HG02588 (cell line): ENCODE data around the gene C21orf91.

ENCODE experiments used
- ATAC-seq: cut with Tn5 transposase; IDR thresholded peaks from one replicate; pipeline ENCODE4 v1.9.1; 2021; ENCODE audit warnings: mild to moderate bottlenecking, moderate library complexity; ENCODE audit not compliant: unreplicated experiment

The C21orf91 gene

DNA sequence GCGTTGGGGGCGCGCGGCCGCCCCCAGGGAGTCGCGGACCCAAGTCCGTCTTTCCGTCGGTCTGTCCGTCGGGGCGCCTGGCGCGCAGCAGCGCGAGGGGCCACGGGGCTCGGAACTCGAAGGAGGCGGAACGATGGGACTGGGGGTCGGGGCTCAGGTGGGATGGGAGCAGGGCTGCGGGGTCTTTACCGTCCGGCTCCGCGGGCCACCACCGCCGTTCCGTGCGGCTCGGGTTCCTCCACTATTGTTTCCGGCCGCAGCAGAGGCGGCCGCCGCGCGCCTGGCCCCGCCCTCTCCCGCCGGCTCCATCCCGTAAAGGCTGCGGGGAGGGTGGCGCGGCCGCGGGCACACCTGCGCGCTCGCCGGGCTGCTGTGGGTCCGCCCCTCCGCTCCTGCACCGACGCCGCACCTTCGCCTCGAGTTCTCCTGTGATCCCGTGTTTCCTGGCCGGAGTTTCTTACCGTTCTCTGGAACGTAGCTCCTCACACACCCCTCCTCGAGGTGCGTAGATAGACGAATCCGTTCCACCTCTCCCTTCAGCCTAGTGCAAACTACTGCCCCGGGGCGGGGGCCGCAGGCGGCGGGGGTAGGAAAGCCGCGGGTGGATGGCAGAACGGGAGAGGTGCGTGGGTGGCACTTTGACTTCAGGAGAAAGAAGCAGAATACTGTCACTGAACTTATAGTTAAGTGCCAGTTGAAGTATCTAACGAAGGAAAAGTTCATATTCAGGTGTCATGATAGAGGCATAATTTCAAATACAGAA is at the start of gene C21orf91:
Gene C21orf91 (minus strand): TSS at position 243 of the 763 bp plus-strand sequence. CDS start 1,038 bp downstream, outside the sequence.
- ATAC-seq = peak; percentile 90

DNA sequence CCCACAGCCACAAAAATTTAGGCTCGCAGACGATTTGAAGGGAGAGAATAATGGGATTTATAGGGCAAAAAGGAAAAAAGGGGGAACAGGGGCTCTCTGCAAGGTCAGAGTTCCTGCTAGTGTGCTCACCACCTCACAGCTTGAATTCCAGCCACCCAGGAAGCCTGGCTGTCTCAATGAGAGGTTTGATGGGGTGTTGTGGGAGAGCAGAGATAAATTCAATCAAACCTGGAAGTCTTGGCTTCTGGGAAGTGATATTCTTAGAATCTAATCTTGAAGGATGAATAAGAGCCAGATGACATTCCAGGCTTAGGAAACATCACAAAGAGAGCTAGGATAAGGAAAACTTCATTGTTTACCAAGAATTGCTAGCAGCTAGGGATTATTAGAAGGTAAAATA is 47.4 kb upstream of the C21orf91 start:
- ATAC-seq = no peak

DNA sequence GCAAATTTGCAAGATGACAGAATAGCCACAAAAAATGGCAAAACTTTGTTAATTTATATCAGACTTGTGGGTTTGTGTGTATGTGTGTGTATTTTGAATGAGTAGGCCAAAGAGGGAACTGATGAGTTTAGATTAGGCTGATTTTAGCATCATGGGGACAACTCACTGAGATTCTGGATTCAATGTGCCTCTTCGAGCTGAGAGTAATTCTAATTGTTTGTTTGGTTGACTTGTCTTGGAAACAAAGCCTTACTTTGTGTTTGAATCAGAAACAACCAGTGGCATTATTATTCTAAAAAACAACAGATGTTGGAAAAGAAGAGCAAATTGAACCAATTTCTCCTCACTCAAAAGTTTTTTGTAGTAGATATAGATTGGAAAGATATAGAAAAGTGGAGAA is 40.5 kb upstream of the C21orf91 start:
- ATAC-seq = no peak

DNA sequence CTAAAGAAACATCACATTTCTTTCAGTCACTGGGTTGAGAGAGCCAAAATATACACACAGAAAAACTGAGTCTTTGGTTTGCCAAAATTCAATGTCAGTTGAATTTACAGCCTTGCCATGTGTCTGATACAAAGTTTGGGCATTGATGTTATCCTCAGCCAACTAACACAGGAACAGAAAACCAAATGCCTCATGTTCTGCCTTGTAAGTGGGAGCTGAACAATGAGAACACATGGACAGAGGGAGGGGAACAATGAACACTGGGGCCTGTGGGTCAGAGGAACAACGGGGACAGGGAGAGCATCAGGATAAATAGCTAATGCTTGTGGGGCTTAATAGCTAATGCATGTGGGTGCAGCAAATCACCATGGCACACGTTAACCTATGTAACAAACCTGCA is 39.6 kb upstream of the C21orf91 start:
- ATAC-seq = no peak

DNA sequence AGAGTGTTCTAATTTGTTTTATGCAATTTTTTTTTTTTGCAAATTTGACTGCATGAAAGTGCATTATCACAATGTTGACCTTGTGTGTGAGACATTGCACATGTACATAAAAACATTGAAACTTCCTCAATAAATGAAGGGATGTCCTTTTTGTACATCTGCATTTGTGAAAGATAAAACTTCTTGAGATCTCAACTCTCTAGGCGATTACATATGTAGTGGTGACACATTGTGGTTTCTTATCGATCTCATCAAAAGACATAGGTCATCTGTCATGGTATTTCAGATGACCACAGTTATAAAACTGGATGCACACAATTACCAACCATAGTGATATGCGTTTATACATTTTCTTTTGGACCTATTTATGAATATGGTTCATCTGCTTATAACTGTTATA is 35.6 kb upstream of the C21orf91 start:
- no peak for ATAC-seq

DNA sequence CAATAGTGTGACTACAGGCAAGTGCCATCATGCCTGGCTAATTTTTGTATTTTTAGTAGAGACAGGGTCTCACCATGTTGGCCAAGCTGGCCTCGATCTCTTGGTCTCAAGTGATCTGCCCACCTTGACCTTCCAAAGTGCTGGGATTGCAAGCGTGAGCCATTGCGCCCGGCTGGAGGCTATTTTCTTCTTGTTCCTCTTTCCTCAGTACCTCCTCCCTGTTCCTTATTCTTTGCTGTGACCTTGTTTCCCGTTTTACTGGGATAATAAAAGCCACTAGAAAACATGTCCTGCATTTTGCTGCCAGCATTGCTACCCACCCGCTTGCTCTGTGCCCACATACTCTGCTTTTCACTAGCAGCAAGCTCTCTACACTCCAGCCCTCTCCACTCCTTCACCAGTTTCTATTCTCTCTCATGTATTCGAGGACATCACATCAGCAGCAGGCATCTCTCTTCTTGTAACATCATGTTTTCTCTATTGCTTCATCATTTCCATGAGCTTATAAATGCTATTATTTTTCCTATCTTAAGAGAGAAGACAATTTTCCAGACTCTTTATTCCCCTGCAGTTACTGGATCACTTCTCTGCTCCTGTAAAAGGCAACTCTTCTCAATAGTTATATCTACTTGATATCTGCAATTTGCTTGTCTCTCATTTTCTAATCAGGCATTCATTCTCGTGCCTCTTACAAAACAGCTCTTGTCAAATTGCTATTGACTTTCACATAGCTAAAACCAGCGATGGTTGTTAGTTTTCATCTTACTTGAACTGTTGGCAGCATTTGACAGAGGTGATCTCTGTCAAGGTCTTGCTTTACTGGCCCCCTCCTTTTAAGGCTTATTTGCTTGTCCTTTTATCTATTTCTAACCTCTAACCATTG is 34.5 kb upstream of the C21orf91 start:
- no peak for ATAC-seq

DNA sequence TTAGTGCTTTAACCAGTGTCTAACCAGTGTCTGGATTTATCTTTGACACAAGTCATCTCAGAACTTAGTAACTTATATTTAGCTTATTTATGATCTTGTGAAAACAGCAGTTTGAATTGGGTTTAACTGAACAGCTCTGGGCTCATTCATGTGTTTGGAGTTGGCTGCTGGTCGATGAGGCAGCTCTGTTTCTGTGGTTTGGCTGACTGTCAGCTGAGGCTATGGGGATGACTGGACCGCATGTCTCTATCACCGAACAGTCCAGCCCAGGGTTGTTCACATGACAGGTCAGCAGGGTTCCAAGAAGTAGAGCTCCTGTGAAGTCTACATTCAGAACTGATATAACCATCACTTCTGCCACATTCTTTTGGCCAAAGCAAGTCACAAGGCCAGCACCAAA is 29.1 kb upstream of the C21orf91 start:
- peak; percentile 97 for ATAC-seq

DNA sequence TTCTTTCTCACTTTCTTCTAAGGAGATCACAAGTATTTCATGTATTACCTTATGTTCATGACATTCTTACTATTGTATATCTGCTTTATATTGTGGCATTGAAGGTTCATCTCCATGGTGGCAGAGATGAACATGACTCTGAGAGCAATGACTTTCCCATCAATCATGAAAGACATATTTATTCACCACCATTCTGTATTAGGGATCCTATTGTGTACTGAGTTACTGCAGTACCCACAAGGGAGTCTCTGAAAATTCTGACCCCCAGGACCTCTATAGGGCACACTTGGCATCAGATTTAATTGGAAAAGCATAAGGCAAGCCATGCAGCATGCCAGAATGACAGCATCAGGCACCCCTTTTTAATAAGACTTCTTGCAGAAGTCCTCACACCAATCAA is 21.9 kb upstream of the C21orf91 start:
- ATAC-seq = no peak

DNA sequence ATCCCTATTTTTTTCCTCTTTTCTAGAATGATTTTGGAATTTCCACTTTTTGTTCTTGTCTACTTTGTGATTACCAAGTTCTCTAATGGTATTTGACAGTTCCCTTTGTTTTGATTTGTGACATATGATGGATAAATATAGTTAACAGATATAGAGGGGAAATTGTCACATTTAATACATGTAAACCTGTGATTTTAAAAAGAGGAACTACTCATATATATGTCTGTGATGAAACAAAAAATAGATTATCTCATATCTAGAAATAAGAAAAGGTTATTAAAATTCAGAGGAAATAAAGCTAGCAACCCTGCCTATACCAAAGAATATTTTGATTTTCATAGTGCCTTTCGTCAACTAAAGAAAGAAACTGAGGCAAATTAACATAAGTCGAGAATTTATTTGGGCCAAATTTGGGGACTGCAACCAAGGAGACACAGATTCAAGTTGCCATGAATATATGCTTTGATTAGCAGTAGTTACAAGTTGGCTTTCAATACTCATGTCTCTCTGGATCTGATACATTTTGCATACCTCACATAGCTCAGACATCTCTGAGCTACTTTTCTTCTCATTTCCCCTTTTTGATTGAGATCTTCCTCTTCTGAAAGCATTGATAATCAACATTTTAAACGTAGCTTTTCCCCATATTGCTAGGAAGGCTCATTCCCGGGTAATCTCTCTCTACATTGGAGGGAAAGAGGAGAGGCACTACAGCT is 15.6 kb upstream of the C21orf91 start:
- ATAC-seq = peak; percentile 59

DNA sequence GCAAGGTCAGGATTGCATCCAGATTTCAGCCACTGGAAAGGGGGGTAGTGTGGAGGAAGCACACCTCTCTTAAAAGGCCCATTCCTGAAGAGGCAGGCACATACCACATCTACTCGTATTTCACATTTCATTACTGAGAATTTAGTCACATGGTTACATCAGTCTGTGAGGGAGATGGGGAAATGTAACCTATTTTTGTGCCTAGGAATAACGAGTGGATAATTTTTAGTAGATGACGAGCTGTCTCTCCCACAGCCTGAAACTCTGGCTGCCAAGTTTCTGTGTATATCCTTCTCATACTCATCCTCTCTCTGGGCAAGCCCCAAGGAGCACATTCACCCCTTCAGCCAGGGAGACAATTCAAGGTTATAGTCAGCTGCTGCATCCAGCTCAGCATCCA is 10.3 kb upstream of the C21orf91 start:
- ATAC-seq = no peak

DNA sequence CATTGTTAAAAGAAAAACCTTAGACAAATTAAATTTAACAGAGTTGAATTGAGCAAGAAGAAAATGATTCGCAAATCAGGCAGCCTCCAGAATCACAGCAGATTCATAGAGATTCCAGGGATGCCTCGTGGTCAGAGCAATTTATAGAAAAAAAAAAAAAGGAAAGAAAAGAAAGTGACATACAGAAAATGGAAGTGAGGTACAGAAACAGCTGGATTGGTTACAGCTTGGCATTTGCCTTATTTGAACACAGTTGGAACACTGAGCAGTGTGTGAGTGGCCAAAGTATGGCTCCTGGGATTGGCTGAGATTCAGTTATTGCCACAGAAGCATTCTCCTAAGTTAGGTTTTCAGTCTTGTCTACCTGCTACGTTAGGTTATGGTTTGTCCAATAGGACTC is 9.1 kb upstream of the C21orf91 start:
- no peak for ATAC-seq

DNA sequence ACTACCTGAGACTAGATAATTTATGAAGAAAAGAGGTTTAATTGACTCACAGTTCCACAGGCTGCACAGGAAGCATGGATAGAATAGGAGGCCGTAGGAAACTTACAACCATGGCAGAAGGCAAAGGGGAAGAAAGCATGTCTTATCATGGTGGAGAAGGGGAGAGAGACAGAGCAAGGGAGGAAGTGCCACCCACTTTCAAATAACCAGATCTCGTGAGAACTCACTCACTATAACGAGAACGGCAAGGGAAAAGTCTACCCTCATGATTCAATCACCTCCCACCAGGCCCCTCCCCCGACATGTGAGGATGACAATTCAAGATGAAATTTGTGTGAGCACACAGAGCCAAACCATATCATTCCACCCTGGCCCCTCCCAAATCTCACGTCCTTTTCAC is 4.7 kb upstream of the C21orf91 start:
- no peak for ATAC-seq

DNA sequence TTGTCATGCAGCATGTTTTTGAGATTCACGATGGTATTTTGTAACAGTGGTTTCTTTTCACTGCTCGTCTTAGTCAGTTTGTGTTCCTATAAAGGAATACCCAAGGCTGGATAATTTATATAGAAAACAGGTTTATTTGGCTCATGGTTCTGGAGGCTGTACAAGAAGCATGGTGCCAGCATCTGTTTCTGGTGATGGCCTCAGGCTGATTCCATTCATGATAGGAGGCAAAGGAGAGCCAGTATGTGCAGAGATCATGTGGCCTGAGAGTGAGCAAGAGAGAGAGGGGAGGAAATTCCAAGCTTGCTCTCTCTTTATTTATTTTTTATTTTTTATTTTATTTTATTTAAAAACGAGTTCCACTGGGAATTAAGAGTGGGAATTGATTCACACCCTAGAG is 2.0 kb upstream of the C21orf91 start:
- ATAC-seq = no peak

DNA sequence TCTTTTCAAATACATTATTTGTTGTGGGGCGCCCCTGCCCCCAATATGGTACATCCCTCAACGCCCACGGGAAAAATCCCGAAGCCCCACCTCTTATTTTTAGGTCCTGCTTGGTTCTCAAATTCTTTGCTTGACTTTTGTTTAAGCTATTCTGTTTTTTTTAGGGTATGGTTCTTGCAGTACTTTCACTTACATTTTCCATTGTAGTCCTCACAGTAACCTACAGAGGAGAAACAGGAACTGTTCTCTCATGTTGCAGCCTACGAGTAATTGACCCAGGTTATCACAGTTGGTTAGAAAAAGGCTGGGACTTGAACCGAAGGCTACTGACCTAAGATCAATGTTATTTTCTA is 697 bp upstream of the C21orf91 start:
- ATAC-seq = peak; percentile 55

DNA sequence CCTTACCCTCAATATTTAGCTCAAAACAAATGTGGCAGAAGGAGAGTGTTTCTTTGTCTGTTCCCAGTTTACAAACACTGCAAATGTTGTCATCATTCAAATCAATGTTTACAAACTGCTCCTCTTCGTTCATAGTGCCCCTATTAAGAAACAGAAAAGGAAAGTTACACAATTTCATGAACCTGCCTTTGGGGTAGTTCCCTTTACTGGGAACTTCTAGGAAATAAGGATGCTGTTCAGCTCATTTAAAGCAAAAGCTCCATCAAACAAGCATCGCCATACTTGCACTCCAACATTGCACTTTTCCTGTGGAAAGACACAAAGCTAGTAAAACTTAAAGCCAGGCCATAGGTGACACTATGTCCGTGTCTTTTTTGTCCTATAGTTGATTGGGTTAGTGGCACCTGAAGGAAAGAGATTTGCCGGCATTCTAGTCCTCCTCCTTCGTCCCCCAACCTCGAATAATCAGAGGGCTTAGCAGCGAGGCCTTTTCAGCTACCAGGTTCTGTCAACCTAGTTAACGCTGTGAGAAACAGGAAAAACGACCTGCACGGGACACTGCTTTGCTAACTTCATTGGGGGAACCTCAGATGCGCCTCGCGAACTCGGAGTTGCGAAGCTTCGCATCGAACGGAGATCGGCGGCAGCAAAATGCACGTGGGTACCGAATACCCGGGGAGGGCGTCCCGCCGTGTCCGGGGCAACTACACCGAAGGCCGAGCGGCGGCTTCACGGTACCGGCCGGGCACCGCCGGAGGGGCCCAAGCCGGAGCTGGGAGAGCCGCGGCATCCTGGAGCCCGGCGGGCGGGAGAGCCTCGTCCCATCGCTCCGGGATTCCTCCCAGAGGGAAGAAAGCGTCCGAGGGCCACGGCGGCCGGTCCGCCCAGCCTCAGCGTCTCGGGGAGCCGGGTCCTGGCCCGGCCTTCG is 706 bp downstream of the C21orf91 start:
- ATAC-seq = peak; percentile 21

DNA sequence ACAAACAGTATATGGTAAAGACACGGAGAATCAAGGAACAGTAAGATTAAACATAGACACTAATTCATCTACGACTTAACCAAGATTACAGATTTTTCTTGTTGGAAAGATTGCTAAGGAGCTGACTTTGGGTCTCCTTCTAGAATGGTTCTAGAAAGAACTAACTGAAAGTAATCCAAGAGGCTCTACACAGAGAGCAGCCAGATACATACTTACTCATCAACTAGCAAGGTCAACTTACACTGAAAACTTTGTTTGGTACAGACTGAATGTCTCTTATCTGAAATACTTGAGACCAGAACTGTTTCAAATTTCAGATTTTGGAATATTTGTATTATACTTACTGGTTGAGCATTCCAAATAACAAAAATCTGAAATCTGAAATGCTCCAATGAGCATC is 5.8 kb downstream of the C21orf91 start:
- ATAC-seq = no peak

DNA sequence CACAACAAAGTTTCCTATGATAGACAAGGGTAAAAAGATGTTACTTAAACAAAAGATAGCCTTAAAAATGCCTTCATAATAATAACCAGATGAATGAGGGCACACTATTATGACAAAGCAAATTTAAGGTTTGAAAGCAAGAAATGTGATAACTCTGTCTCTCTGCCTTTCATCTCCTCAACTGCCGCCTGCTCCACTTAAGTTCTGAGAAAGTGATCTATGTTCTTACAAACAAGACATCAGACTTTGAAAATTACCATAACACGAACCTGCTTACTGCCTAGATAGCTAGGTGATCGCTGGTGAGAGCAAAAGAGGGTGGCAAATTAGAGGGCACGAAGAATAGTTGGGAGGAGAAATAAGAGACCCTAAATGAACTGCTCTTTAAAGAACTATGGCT is 13.2 kb downstream of the C21orf91 start:
- no peak for ATAC-seq

DNA sequence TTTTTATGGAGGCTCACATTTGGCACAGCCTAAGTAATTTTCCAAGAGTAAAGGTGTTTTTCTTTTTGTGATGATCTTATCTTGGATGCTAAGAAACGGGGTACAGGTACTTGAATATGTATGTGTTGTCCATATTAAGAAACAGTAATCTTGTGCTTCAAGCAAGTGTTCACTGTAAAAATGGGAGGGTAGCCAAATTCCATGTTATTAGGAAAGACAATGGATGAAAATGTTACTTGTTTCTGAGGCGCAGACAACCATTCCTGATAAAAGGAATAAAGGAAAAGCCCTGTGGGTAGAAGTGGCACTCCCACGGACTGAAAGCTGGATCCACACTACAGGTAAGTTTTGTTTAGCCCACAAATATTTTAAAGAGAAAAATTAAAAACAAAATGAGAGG is 15.6 kb downstream of the C21orf91 start:
- no peak for ATAC-seq

DNA sequence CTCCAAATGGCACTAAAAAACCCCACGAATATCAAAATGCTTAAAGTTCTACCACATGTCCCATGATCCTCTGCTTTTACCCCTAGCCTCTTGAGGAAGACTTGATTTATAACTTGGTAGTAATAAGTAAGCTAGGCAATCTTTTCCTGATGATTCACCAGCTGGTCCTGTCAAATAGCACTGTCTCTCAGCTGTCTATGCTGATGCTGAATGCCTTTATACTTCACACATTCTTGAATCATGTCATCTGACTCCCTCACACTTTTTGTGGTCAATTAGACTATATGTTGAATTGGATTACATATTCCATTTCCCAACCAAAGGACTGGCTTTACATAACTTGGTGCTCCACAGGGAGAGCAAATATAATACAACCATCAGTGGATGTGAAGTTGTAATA is 16.6 kb downstream of the C21orf91 start:
- no peak for ATAC-seq

DNA sequence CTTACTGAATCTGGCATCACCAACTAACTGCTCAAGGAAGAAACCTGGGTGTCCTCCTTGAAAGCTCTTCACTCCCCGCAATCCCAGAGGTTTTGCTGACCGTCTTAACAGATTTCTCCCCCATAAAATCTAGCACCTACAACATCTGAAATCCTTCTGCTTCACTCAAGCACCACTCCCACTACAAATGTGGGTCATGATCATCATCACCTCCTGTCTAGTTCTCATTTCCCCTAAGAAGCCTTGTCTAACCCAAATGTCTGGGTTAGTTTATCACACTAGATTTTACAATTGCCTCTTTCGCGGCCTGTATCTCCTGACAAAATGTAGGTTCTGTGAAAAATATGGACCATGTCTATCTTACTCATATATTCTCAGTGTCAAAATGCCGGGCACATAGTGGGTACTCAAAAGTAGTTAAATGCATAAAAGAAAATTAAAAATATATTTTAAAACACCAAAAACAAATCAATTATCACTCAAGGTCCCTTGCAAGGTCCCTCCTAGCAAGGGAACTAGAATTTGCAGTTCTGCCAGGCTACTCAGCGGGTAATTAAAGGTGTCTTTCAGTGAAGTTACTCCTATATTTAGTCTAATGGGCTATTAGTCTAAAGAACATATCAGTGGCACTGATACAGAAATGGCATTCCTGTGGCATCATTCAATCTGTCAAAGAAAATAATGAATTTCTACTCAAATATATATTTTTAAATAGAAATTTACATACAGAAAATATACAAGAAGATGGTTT is 19.6 kb downstream of the C21orf91 start:
- no peak for ATAC-seq
